AG08395 (cell line): ENCODE measurements around the gene POTEG.
"Not testable (repeated sequence)": the region's sequence is repeated elsewhere in the genome, so short reads cannot be mapped to it uniquely, and the experiment has no call there.

Experiments used
- DNase-seq: peaks from one replicate; pipeline ENCODE4 v3.0.0; 2012; ENCODE audit warnings: mixed read lengths, low spot score

The POTEG gene

GRCh38 chr14:19434241-19434640 lies at the start of gene POTEG:
Gene POTEG, minus strand, starts transcription at chr14:19434341. Its CDS starts 52 bp downstream, at chr14:19434289.
- not testable (repeated sequence) for DNase-seq

- not testable (repeated sequence) for DNase-seq
Observed at GRCh38 chr14:19482093-19482492, 48.0 kb upstream of the POTEG start.

GRCh38 chr14:19481421-19481820 lies 47.3 kb upstream of the POTEG start:
- not testable (repeated sequence) for DNase-seq

- not testable (repeated sequence) for DNase-seq
Observed at GRCh38 chr14:19480491-19480890, 46.4 kb upstream of the POTEG start.

GRCh38 chr14:19445761-19446160 lies 11.6 kb upstream of the POTEG start:
- not testable (repeated sequence) for DNase-seq

- not testable (repeated sequence) for DNase-seq
Observed at GRCh38 chr14:19439826-19440225, 5.7 kb upstream of the POTEG start.

GRCh38 chr14:19439219-19439618 lies 5.1 kb upstream of the POTEG start:
- not testable (repeated sequence) for DNase-seq

- not testable (repeated sequence) for DNase-seq
Observed at GRCh38 chr14:19437126-19437443, 2.9 kb upstream of the POTEG start.

GRCh38 chr14:19436311-19437125 lies 2.4 kb upstream of the POTEG start:
- DNase-seq = not testable (repeated sequence)

GRCh38 chr14:19435852-19436251 lies 1.7 kb upstream of the POTEG start:
- not testable (repeated sequence) for DNase-seq

GRCh38 chr14:19434891-19435290 lies 750 bp upstream of the POTEG start:
- not testable (repeated sequence) for DNase-seq

GRCh38 chr14:19433765-19434164 lies 376 bp downstream of the POTEG start:
- DNase-seq = not testable (repeated sequence)

- not testable (repeated sequence) for DNase-seq
Observed at GRCh38 chr14:19408519-19408918, 25.6 kb downstream of the POTEG start.

- not testable (repeated sequence) for DNase-seq
Observed at GRCh38 chr14:19402097-19402496, 32.0 kb downstream of the POTEG start.

GRCh38 chr14:19394727-19395126 lies 39.4 kb downstream of the POTEG start:
- not testable (repeated sequence) for DNase-seq

- DNase-seq = not testable (repeated sequence)
Observed at GRCh38 chr14:19390230-19390629, 43.9 kb downstream of the POTEG start.

GRCh38 chr14:19388741-19389140 lies 45.4 kb downstream of the POTEG start:
- DNase-seq = not testable (repeated sequence)

GRCh38 chr14:19386996-19387395 lies 47.1 kb downstream of the POTEG start:
- DNase-seq = not testable (repeated sequence)

GRCh38 chr14:19386309-19386708 lies 47.8 kb downstream of the POTEG start:
- not testable (repeated sequence) for DNase-seq

- not testable (repeated sequence) for DNase-seq
Observed at GRCh38 chr14:19384088-19384781, 49.9 kb downstream of the POTEG start.

- not testable (repeated sequence) for DNase-seq
Observed at GRCh38 chr14:19383008-19383584, 51.0 kb downstream of the POTEG start.

GRCh38 chr14:19380137-19380536 lies 54.0 kb downstream of the POTEG start:
- not testable (repeated sequence) for DNase-seq

- DNase-seq = not testable (repeated sequence)
Observed at GRCh38 chr14:19374451-19374903, 59.7 kb downstream of the POTEG start.
